Mucosa of rectum (tissue), 2 donors: Measurements from ENCODE around the gene MOGAT1.
"Not testable (repeated sequence)": the region's sequence is repeated elsewhere in the genome, so short reads cannot be mapped to it uniquely, and the experiment has no call there.

ENCODE experiments used
- H3K27ac ChIP-seq, 2 donors: one replicate each; pipeline ENCODE4 v1.7.0; 2013; ENCODE audit warnings: inconsistent platforms in 2 of 2, low read depth in 2 of 2, low read length in 2 of 2
- H3K27me3 ChIP-seq, 2 donors: one replicate each; pipeline ENCODE4 v1.7.0; 2013; ENCODE audit warnings: low read length in 2 of 2; ENCODE audit not compliant: control insufficient read depth in 2 of 2, insufficient read depth in 2 of 2
- H3K36me3 ChIP-seq, 2 donors: one replicate each; pipeline ENCODE4 v1.7.0; 2013; ENCODE audit warnings: low read length in 2 of 2; ENCODE audit not compliant: control insufficient read depth in 2 of 2, insufficient read depth in 2 of 2
- H3K4me1 ChIP-seq, 2 donors: one replicate each; pipeline ENCODE4 v1.7.0; 2013; ENCODE audit warnings: low read length in 2 of 2, mild to moderate bottlenecking in 1 of 2; ENCODE audit not compliant: control insufficient read depth in 2 of 2, insufficient read depth in 2 of 2
- H3K4me3 ChIP-seq, 2 donors: one replicate each; pipeline ENCODE4 v1.7.0; 2013; ENCODE audit warnings: low read length in 2 of 2
- H3K9ac ChIP-seq, 2 donors: one replicate each; pipeline ENCODE4 v1.7.0; 2013; ENCODE audit warnings: low read length in 2 of 2, low read depth in 1 of 2, mild to moderate bottlenecking in 1 of 2
- H3K9me3 ChIP-seq, 2 donors: one replicate each; pipeline ENCODE4 v1.7.0; 2013; ENCODE audit warnings: low read length in 2 of 2; ENCODE audit not compliant: control insufficient read depth in 2 of 2
- donor health status: healthy.
- donor health status: Normal muscosa, but diverticular disease.

The MOGAT1 gene

DNA sequence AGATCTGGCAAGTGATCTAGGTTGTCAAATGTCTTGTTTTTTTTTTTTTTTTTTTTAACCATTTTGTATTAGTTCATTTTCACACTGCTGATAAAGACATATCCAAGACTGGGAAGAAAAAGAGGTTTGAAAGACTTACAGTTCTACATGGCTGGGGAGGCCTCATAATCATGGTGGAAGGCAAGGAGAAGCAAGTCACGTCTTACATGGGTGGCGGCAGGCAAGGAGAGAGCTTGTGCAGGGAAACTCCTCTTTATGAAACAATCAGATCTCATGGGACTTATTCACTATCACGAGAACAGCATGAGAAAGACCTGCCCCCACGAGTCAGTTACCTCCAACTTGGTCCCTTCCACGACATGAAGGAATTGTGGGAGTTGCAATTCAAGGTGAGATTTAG is 22.0 kb downstream of the MOGAT1 start:
- not testable (repeated sequence) for H3K36me3 ChIP-seq, H3K9me3 ChIP-seq, H3K27me3 ChIP-seq, H3K27ac ChIP-seq, H3K9ac ChIP-seq, H3K4me3 ChIP-seq, H3K4me1 ChIP-seq

DNA sequence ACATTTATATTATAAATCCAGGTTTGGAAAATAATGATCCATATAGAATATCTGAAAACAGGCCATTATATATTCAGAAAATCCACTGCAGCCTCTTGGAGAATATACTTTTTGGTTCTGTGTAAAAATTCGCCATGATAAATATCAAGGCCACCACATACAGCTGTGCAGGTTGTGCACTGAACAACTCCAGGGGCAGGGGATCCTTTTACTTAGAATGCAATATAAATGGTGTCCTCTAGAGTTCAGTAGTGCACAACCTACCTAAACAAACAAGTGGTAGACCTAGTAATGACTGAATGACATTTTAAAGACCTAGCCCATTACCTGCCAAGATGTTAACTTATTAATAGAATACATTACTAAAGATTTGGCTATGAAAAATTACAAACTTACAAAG is 22.4 kb downstream of the MOGAT1 start:
- H3K4me1 ChIP-seq: no peaks in the 10 kb centered on the region

DNA sequence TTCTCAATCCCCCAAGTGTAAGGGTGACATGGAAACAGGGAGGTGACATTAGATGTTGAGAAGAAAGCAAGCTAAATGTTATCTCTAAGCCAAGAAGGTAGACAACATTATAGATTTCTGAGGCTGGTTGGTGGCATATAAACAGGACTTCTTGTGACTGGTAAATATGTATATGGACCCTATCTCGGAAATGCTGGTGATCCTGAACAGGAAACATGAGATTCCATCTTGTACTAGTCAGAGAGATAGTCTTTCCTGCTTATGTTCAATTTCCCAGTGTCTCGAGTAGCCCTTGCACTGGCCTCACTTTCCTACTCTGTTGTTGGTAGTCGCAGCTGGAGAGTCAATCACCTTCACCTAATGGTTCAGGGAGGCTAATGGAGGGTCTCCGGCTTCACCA is 26.8 kb downstream of the MOGAT1 start:
- Histone ChIP-seq H3K4me1 (no peaks in the 10 kb centered on the region), H3K27ac (no peak overlapping the region), H3K36me3 (no peaks in the 10 kb centered on the region), H3K27me3 (no peaks in the 10 kb centered on the region), H3K9ac (no peak overlapping the region), H3K9me3 (no peaks in the 10 kb centered on the region), H3K4me3 (no peak overlapping the region)

More for the DNA sequence above, 22.4 kb downstream of the MOGAT1 start:
- H3K9me3 ChIP-seq: no peaks in the 10 kb centered on the region
- H3K27ac ChIP-seq: no peak overlapping the region
- H3K27me3 ChIP-seq: no peaks in the 10 kb centered on the region
- H3K9ac ChIP-seq: no peak overlapping the region
- no peak overlapping the region for H3K4me3 ChIP-seq
- H3K36me3 ChIP-seq: no peaks in the 10 kb centered on the region

DNA sequence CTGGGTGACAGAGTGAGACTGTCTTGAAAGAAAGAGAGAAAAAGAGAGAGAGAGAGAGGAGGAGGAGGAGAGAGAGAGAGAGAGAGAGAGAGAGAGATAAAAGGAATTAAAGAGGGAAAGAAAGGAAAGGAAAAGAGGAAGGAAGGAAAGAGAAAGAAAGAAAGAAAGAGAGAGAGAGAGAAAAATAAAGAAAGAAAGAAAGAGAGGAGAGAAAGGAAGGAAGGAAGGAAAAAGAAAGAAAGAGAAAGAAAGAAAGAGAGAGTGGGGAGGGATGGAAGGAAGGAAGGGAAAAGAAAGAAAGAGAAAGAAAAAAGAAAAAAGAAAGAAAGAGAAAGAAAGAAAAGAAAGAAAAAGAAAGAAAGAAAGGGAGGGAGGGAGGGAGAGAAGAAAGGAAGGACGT is 29.8 kb downstream of the MOGAT1 start:
- Histone ChIP-seq H3K4me1 (no peaks in the 10 kb centered on the region), H3K36me3 (no peaks in the 10 kb centered on the region), H3K4me3 (no peak overlapping the region), H3K9me3 (no peaks in the 10 kb centered on the region), H3K9ac (no peak overlapping the region), H3K27me3 (no peaks in the 10 kb centered on the region), H3K27ac (no peak overlapping the region)

DNA sequence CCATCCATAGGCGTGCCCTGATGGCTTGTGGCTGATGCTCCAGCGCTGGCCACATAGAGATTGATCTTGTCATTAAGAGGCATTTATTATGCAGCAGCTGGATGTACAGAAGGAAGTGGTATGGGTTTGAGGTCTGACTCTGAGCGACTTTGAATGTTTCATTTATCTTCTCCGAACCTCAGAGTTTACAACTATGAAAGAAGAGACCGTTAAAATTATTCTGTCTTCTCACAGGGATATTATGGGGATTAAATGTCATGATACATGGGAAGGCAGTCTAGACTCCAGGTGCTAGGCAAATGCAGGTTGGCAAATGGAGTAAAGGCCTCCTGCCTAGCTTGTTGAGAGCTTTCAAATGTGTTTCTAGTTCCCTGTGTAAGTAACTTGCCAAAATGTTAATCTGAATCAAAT is 30.3 kb downstream of the MOGAT1 start:
- H3K27me3 ChIP-seq: no peaks in the 10 kb centered on the region
- H3K36me3 ChIP-seq: no peaks in the 10 kb centered on the region
- H3K9me3 ChIP-seq: no peaks in the 10 kb centered on the region
- no peak overlapping the region for H3K27ac ChIP-seq
- H3K9ac ChIP-seq: no peak overlapping the region
- H3K4me1 ChIP-seq: no peaks in the 10 kb centered on the region
- no peak overlapping the region for H3K4me3 ChIP-seq

DNA sequence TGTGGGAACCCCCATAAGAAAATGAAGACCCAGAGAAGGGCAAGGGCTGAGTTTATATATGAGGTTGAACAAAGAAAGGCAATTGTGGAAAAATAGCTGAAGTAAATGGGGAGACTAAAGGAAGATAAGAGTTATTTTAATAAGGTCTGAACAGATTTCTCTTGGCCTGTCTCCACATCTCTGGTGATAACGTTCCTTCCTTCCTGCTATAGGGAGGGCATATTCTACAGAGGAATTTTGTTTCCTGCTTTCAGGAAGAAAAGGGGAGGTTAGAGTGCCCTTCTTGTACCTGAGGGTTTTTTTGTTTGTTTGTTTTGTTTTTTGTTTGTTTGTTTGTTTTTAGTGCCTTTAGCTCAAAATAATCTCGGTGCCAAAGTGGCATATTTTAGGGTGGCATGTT is 31.6 kb downstream of the MOGAT1 start:
- Histone ChIP-seq H3K9me3 (no peaks in the 10 kb centered on the region), H3K4me3 (no peak overlapping the region), H3K4me1 (peaks cover 0 to 2% of the 10 kb centered on the region in 2 donors), H3K27me3 (no peaks in the 10 kb centered on the region), H3K27ac (no peak overlapping the region), H3K36me3 (no peaks in the 10 kb centered on the region), H3K9ac (no peak overlapping the region)

DNA sequence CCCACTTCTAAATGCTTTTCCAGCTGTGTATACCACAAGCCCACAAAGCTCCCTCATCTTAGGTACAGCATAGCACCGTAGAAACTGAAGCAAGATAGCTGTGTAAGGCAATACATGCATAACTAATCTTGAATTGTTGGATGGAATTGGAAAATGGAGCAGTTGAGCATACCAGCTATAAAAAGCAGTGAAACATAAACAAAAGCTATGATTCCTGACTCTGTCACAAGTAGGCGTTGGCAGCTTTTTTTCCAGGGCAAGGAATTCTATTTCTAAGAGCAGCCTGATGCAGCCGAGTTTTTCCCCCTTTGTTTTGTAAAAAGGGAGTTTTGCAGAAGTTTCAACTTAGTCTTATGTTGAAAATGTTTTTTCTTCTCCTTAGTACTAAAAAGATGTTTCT is 32.4 kb downstream of the MOGAT1 start:
- Histone ChIP-seq H3K36me3 (no peaks in the 10 kb centered on the region), H3K9ac (no peak overlapping the region), H3K4me3 (no peak overlapping the region), H3K27me3 (no peaks in the 10 kb centered on the region), H3K4me1 (peaks cover 0 to 3% of the 10 kb centered on the region in 2 donors), H3K9me3 (no peaks in the 10 kb centered on the region), H3K27ac (no peak overlapping the region)

DNA sequence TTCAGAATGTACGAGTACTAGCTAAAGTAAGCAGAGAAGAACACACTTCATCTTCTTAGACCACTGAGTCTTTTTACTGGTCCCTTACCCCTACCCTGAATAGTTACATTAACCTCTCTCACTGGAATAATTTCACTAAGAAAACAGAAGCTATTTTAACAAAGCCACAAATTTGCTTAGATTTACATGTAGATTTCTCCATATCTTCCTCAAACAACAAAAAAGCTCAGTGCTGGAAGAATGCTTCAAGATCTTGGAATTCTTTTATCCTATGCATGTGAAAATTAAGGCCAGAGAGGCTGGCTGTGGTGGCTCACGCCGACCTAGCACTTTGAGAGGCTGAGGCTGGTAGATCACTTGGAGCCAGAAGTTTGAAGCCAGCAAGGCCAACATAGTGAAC is 35.2 kb downstream of the MOGAT1 start:
- Histone ChIP-seq H3K27me3 (no peaks in the 10 kb centered on the region), H3K9me3 (no peaks in the 10 kb centered on the region), H3K36me3 (no peaks in the 10 kb centered on the region), H3K4me3 (no peak overlapping the region), H3K27ac (no peak overlapping the region), H3K4me1 (peaks cover 0 to 3% of the 10 kb centered on the region in 2 donors), H3K9ac (no peak overlapping the region)

DNA sequence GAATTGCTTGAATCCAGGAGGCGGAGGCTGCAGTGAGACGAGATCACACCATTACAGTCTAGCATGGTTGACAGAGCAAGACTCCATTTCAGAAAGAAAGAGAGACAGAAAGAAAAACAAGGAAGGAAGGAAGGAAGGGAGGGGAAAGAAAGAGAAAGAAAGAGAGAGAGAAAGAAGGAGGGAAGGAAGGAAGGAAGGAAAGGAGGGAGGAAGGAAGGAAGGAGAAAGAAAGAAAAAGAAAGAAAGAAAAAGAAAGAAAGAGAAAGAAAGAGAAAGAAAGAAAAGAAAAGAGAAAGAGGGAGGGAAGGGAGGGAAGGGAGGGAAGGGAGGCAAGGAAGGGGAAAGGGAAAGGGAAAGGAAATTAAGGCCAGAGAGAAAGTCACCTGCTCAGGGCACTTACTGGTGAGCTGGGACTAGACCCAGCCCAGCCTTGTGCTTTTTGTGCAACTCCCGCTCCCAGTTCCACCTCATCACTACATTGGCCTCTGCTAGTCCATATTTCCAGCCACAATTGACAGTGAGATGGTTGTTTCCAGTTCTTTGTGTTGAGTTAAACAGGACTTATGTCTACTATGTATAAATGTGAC is 35.7 kb downstream of the MOGAT1 start:
- Histone ChIP-seq H3K27ac (no peak overlapping the region), H3K9ac (no peak overlapping the region), H3K27me3 (no peaks in the 10 kb centered on the region), H3K36me3 (no peaks in the 10 kb centered on the region), H3K4me3 (no peak overlapping the region), H3K4me1 (peaks cover 0 to 3% of the 10 kb centered on the region in 2 donors), H3K9me3 (no peaks in the 10 kb centered on the region)

DNA sequence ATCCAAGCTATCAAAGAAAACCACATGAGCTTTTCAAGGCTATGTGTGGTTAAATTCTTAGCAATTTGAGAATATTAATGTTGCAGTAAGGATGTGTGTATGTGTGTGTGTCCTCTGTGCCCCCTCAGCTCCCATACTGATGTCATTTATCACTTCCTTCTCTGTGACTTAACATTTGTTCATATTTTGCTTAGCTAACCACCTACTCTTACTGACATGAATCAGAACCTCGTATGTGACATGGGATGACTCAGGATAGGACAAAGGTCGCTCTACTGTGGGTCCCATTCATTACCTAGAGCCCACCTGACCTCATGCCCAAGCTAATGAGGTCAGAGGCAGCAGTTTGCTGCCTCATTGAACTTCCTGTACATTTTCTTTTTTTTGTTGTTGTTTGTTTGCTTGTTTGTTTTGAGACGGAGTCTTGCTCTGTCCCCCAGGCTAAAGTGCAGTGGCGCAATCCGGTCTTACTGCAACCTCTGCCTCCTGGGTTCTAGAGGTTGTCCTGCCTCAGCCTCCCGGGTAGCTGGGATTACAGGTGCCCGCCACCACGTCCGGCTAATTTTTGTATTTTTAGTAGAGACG is 36.3 kb downstream of the MOGAT1 start:
- peaks cover 0 to 3% of the 10 kb centered on the region in 2 donors for H3K4me1 ChIP-seq
- H3K36me3 ChIP-seq: no peaks in the 10 kb centered on the region
- no peak overlapping the region for H3K27ac ChIP-seq
- no peaks in the 10 kb centered on the region for H3K9me3 ChIP-seq
- H3K27me3 ChIP-seq: no peaks in the 10 kb centered on the region
- no peak overlapping the region for H3K9ac ChIP-seq
- no peak overlapping the region for H3K4me3 ChIP-seq
